HCT116 (cell line): ENCODE results near the gene LSM7.

Experiments used
- CTCF ChIP-seq, 3 experiments: fragments of 200-600 bp in 1 of 3; sonication (generic) in 1 of 3; IDR thresholded peaks in 2 of 3; conservative IDR thresholded peaks in 1 of 3; 2 replicates each; pipeline ENCODE4 v1.5.1; 2012 to 2017; ENCODE audit warnings: low read depth in 2 of 3, low read length in 2 of 3, antibody characterized with exemption in 1 of 3, borderline replicate concordance in 1 of 3, control low read depth in 1 of 3, mild to moderate bottlenecking in 1 of 3, mixed read lengths in 1 of 3, mixed run types in 1 of 3, moderate library complexity in 1 of 3; ENCODE audit not compliant: insufficient read depth in 1 of 3
- REST ChIP-seq: IDR thresholded peaks from 2 replicates; pipeline ENCODE4 v1.6.1; 2012; ENCODE audit warnings: low read depth

GRCh38 chr19:2323707-2324106 lies 4.7 kb downstream of the LSM7 start:
- TF ChIP-seq CTCF (IDR thresholded peaks at IDR 0.05 in 2 of 3, conservative IDR thresholded peaks at IDR 0.05 in 1 of 3; ENCODE audit: borderline replicate concordance in 1 of 3, insufficient read depth in 1 of 3, low read depth in 2 of 3, low read length in 2 of 3) (no peak), REST (no peak)
